ENCODE data around the gene AIFM3.

Gene AIFM3

DNA sequence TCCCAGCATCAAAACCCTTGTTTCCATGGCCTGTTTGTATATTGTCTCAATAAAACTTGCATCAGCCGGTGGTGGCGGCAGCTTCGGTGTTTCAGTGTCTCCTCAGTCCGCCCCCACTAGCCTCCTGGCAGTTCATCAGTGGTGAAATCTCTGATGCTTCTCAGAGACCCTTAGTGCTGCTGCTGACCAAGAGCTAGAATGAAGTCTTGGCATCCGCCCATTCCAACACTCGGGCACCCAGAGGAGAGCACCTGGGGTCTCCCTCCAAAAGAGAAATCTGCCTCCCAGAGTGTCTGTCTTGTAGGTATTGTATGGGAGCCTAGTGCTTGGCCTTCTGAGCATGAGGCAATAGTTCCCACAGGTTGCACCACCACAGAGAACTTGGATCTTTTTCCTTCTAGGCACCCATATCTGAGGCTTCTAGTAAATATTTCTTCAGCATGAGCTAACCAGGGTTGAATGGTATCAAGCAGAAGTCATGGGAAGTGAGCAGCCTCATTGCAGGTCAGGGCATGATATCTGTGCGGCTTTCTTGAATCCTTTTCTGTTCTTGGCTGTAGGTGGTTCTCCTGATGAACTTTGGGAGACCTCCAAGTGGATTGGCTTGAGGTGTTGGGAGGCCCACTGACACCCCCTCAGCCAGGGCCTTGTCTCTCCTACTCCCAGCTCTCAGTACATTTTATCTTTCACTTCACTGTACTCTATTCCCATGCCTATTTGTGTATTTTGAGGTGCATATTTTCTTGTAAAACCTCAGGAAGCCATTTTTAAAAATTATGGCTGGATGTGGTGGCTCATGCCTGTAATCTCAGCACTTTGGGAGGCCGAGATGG is 13.2 kb upstream of the AIFM3 start:
- H3K4me3 ChIP-seq (replicated peaks; ENCODE audit: low read depth, low read length): no peak overlapping the region
- DNase-seq (ENCODE audit: extremely low read depth, low read depth): no peak
- TF ChIP-seq, protein P1, sequence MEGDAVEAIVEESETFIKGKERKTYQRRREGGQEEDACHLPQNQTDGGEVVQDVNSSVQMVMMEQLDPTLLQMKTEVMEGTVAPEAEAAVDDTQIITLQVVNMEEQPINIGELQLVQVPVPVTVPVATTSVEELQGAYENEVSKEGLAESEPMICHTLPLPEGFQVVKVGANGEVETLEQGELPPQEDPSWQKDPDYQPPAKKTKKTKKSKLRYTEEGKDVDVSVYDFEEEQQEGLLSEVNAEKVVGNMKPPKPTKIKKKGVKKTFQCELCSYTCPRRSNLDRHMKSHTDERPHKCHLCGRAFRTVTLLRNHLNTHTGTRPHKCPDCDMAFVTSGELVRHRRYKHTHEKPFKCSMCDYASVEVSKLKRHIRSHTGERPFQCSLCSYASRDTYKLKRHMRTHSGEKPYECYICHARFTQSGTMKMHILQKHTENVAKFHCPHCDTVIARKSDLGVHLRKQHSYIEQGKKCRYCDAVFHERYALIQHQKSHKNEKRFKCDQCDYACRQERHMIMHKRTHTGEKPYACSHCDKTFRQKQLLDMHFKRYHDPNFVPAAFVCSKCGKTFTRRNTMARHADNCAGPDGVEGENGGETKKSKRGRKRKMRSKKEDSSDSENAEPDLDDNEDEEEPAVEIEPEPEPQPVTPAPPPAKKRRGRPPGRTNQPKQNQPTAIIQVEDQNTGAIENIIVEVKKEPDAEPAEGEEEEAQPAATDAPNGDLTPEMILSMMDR (IDR thresholded peaks at IDR 0.05; ENCODE audit: low read depth, low read length, missing control alignments): no peak

DNA sequence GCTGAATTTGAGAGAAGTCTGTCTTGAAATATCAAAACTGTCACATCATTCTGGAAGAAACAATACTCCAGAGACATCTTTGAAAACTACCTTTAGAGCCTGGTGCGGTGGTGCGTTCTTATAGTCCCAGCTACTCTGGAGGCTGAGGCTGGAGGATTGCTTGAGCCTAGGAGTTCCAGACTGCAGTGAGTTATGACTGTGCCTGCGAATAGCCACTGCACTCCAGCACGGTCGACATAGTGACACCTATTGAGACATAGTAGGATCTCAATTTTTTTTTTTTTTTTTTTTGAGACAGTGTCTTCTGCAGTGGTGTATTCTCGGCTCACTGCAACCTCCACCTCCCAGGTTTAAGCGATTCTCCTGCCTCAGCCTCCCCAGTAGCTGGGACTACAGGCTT is 11.5 kb upstream of the AIFM3 start:
- DNase-seq (ENCODE audit: extremely low read depth, low read depth): no peak
- no peak overlapping the region for H3K4me3 ChIP-seq (replicated peaks; ENCODE audit: low read depth, low read length)
- TF ChIP-seq, protein P1 (IDR thresholded peaks at IDR 0.05; ENCODE audit: low read depth, low read length, missing control alignments): no peak

DNA sequence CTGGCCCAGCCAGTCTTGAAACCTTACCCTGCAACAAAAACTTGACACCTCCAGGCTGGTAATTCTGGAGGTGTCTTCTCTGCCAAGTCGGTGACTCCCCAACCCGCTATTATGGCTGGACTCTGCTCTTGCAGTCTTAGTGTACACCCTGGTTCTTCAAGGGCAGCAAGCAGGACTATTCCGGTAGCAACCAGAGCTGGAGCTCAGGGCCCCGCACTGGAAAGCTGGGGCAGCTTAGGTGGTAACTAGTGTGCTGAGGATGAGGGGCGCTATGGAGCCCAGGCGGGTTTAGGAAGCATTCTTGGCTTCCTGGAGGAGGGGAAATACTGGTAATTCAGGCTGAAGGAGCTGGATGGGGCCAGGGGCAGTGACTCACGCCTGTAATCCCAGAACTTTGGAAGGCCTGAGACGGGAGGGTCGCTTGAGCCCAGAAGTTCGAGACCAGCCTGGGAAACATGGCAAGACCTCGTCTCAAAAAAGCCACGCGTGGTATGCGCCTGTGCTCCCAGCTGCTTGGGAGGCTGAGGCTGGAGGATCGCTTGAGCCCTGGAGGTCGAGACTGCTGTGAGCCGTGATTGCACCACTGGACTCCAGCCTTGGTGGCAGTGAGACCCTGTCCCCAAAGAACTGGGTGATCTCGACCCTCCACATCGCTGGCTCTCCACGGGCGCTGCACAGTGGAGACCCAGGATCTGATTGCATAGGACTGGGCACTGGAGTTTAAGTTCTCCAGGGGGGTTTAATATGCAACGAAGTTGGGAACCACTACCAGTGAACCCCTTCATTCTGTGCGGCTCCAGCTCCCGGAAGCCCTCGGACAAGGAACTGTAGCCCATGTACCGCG is 10.6 kb upstream of the AIFM3 start:
- no peak for DNase-seq (ENCODE audit: extremely low read depth, low read depth)
- peak overlapping the region; percentile 52 for H3K4me3 ChIP-seq (replicated peaks; ENCODE audit: low read depth, low read length)
- TF ChIP-seq, protein P1 (IDR thresholded peaks at IDR 0.05; ENCODE audit: low read depth, low read length, missing control alignments): no peak

DNA sequence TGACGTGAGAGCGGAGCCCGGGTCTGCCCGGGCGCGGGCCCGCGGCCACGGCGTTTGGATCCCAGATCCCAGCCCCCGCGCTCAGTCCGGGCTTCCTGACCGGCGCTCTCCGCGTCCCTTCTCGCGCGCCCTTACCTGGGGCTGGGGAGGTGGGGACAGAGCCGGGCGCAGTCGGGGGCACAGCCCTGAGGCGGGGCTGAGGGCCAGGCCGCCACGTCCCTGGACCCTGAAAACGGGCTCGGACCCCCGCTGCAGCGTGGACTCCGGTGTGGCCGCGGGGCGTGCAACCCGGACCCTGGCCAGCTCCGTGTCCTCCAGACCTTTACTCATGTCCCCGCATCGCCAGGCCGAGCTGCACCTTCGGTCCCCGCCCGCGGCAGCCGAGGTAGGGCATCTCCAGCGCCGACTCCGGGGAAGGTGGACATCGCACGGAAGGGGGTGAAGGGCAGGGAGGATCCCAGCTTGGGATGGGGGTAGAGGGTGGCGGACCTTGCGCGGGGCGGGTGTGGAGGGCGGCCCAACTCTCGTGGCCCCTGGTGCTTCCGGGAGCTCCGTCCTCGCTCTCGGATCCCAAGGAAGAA is 9.9 kb upstream of the AIFM3 start:
- TF ChIP-seq, protein P1 (IDR thresholded peaks at IDR 0.05; ENCODE audit: low read depth, low read length, missing control alignments): no peak
- peak overlapping the region; percentile 52 for H3K4me3 ChIP-seq (replicated peaks; ENCODE audit: low read depth, low read length)
- DNase-seq (ENCODE audit: extremely low read depth, low read depth): no peak

DNA sequence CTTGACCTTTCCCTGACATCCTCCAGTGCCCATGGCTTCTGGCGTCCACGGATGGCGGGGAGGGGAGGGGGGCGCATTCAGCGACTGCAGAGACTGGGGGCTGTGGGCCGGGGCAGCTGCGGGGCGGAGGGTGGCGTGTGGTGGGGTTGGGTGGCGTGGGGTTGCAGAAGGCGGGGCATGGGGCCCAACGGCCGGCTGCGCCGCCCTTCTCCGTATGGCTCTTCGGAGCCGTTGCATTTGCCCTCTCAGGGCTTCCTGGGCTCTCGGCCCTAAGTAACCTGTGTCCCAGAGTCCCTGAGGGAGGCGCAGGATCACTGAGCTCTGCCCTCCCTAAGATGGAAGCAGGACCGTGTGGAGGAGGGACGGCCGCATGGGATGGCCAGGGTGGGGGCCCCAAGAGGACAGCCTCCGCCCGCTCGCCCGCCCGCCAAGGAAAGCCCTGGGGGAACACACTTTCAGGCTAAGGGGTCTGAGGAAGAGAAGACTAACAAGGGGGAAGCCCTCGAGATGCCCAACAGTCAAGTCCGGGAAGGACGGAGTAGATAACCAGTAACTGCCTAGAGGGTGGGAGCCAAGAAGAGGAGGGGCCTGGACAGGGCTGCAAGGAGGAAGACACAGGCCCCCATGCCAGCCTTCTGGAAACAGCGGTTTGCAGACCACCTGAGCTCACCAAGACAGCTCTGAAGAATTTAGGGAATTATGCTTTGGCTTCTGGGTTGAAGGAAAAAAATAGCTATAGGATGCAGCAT is 9.2 kb upstream of the AIFM3 start:
- TF ChIP-seq, protein P1 (IDR thresholded peaks at IDR 0.05; ENCODE audit: low read depth, low read length, missing control alignments): no peak
- peak overlapping the region; percentile 52 for H3K4me3 ChIP-seq (replicated peaks; ENCODE audit: low read depth, low read length)
- no peak for DNase-seq (ENCODE audit: extremely low read depth, low read depth)
